ENCODE data around the gene MBD5. TPM values are rescaled to one million over a fixed set of nuclear protein-coding genes. Genes with fewer than 3 reads are reported as not detected.

The MBD5 gene
- total RNA-seq, 1 donor from 2014 or later, result 42.1 TPM

GRCh38 chr2:148350199-148350598 lies 329.3 kb downstream of the MBD5 start:
- Histone ChIP-seq H3K27me3 (no peaks in the 10 kb centered on the region), H3K9me3 (no peaks in the 10 kb centered on the region), H3K36me3 (no peaks in the 10 kb centered on the region), H3K4me1 (no peaks in the 10 kb centered on the region), H3K4me3 (no peak overlapping the region), H3K27ac (no peak overlapping the region)
- DNase-seq, result no peak
- intact Hi-C loops (cut with DNase I), result no loop called here
- ATAC-seq, result no peak
- TF ChIP-seq CTCF (IDR thresholded peaks at IDR 0.05), result no peak

- TF ChIP-seq CTCF (IDR thresholded peaks at IDR 0.05), result no peak
- Histone ChIP-seq H3K27me3 (no peaks in the 10 kb centered on the region), H3K4me3 (no peak overlapping the region), H3K36me3 (no peaks in the 10 kb centered on the region), H3K27ac (no peak overlapping the region), H3K9me3 (no peaks in the 10 kb centered on the region), H3K4me1 (no peaks in the 10 kb centered on the region)
- ATAC-seq (no peak), DNase-seq (no peak)
- intact Hi-C loops (cut with DNase I), result no loop called here
Measured at GRCh38 chr2:148351437-148352143, 330.7 kb downstream of the MBD5 start.

GRCh38 chr2:148358375-148358774 lies 337.5 kb downstream of the MBD5 start:
- H3K27ac ChIP-seq, result no peak overlapping the region
- H3K9me3 ChIP-seq, result no peaks in the 10 kb centered on the region
- TF ChIP-seq CTCF (IDR thresholded peaks at IDR 0.05), result no peak
- no peaks in the 10 kb centered on the region for H3K36me3 ChIP-seq
- DNase-seq (no peak), ATAC-seq (no peak)
- no peaks in the 10 kb centered on the region for H3K4me1 ChIP-seq
- intact Hi-C loops (cut with DNase I), result no loop called here
- H3K27me3 ChIP-seq, result no peaks in the 10 kb centered on the region
- H3K4me3 ChIP-seq, result no peak overlapping the region

- no peak for DNase-seq
- Histone ChIP-seq H3K4me1 (no peaks in the 10 kb centered on the region), H3K9me3 (no peaks in the 10 kb centered on the region), H3K4me3 (no peak overlapping the region), H3K27ac (no peak overlapping the region), H3K27me3 (no peaks in the 10 kb centered on the region), H3K36me3 (no peaks in the 10 kb centered on the region)
- intact Hi-C loops (cut with DNase I), result no loop called here
- ATAC-seq, result no peak
- TF ChIP-seq CTCF (IDR thresholded peaks at IDR 0.05), result no peak
Measured at GRCh38 chr2:148360662-148361061, 339.8 kb downstream of the MBD5 start.

- Histone ChIP-seq H3K4me3 (no peak overlapping the region), H3K9me3 (no peaks in the 10 kb centered on the region), H3K27ac (no peak overlapping the region), H3K4me1 (no peaks in the 10 kb centered on the region), H3K36me3 (no peaks in the 10 kb centered on the region), H3K27me3 (no peaks in the 10 kb centered on the region)
- TF ChIP-seq CTCF (IDR thresholded peaks at IDR 0.05), result no peak
- ATAC-seq (no peak), DNase-seq (no peak)
- intact Hi-C loops (cut with DNase I), result no loop called here
Measured at GRCh38 chr2:148362144-148362796, 341.4 kb downstream of the MBD5 start.

All from upper lobe of right lung (tissue), 1 donor.